ENCODE results near the gene TFF2.

TFF2 gene

DNA sequence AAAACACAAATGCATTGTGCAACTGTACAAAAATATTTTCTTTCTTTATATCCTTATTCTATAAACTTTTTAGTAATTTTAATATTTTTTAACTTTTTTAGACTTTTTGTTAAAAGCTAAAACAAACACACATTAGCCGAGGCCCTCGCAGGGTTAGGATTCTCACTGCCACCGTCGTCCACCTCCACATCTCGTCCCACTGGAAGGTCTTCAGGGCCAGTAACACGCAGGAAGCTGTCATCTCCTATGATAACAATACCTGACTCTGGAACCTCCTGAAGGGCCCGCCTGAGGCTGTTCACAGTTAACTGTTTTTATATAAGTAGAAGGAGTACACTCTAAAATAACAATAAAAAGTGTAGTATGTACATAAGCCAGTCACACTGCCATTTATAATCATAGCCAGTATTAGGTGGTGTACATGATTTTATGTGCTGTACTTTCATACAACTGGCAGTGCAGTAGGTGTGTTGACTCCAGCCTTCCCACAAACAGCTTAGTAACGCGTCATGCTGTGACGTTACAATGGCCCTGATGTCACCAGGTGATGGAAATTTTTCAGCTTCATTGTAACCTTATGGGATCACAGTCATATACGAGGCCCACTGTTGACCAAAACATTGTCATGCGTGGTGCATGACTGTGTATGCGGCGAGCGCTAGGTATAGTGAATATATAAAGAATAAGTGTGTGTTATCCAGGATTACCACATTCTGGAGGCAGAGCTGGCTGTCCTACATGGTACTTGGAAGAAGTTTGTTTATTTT is 8.8 kb downstream of the TFF2 start:
- TF ChIP-seq, protein P1, sequence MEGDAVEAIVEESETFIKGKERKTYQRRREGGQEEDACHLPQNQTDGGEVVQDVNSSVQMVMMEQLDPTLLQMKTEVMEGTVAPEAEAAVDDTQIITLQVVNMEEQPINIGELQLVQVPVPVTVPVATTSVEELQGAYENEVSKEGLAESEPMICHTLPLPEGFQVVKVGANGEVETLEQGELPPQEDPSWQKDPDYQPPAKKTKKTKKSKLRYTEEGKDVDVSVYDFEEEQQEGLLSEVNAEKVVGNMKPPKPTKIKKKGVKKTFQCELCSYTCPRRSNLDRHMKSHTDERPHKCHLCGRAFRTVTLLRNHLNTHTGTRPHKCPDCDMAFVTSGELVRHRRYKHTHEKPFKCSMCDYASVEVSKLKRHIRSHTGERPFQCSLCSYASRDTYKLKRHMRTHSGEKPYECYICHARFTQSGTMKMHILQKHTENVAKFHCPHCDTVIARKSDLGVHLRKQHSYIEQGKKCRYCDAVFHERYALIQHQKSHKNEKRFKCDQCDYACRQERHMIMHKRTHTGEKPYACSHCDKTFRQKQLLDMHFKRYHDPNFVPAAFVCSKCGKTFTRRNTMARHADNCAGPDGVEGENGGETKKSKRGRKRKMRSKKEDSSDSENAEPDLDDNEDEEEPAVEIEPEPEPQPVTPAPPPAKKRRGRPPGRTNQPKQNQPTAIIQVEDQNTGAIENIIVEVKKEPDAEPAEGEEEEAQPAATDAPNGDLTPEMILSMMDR (IDR thresholded peaks at IDR 0.05; ENCODE audit: borderline replicate concordance, insufficient read depth, low read depth, low read length) = no peak
- H3K4me3 ChIP-seq (ENCODE audit: low read depth, low read length) = no peak overlapping the region

DNA sequence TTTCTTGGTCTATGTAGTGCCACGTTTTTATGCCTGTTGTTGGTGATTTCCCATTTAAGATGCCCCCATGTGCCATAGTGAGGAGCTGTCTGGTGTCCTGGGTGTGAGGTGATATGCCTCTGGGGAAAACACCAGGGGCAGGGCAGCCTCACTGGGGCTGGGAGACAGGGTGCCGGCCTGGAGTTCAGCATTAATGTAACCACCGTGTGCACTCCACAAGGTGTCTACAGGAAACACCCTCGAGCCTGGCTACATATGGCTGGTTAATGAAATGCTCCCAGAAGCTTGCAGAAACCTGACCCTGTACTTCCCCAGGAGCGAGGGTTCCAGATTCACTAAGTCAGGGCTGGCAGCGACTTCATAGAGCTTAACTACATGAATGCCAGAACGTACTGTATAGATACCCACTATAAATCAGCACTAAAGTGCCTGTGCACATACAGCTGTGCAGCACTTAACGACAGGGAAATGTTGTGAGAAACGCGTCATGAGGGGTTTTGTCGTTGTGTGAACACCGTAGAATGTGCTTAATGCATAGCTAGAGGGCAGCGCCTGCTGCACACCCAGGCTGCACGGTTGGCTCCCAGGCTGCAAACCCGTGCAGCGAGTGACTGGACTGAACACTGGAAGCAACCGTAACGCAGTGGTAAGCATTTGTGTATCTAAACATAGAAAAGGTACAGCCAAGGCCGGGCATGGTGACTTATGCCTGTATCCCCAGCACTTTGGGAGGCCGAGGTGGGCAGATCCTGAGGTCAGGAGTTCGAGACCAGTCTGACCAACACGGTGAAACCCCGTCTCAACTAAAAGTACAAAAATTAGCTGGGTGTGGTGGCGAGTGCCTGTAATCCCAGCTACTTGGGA is 10.4 kb downstream of the TFF2 start:
- no peak overlapping the region for H3K4me3 ChIP-seq (ENCODE audit: low read depth, low read length)
- TF ChIP-seq, protein P1 (IDR thresholded peaks at IDR 0.05; ENCODE audit: borderline replicate concordance, insufficient read depth, low read depth, low read length) = no peak

DNA sequence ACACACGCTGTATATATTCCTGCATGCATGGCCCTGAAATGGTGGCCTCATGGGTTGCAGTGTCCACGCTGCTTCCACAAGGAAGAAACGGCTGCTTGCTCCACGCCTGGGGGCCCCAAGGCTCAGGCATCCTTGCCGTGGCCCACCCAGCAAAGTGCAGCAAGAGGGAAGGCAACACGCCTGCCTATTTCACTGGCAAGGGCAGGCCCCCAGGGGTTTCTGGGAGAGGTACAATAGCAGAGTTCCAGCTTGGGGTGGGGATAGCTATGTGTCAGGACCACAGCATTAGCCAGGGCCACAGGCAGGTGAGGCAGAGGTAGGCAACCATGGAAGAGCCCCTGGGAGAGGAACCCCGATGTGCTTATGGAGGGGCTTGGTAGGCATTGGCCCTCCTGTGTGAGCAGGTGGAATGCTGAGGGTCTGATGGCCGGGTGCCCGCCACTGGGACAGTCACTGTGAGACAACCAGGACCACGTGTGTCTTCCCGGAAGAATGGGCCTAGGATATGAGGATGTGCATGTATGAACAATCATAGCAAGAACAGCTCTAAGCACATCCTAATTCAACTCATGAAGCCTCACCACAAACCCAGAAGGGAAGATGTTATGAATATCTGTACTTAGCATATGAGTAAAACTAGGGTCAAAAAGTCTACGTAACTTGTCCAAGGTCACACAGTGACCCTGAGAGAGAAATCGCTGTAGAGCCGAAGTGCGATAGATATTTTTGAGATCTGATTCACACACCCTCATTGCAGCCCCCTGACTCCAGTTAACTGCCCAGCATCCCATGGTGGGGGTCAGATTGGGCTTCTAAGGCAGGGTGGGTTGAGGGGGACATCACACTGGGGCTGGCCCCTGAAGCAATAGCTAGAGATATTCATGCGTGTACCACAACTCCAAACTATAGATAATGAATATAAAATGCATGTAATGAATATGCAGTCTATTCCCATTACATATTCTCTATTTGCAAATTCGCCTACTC is 11.8 kb downstream of the TFF2 start:
- H3K4me3 ChIP-seq (ENCODE audit: low read depth, low read length) = no peak overlapping the region
- TF ChIP-seq, protein P1 (IDR thresholded peaks at IDR 0.05; ENCODE audit: borderline replicate concordance, insufficient read depth, low read depth, low read length) = no peak

DNA sequence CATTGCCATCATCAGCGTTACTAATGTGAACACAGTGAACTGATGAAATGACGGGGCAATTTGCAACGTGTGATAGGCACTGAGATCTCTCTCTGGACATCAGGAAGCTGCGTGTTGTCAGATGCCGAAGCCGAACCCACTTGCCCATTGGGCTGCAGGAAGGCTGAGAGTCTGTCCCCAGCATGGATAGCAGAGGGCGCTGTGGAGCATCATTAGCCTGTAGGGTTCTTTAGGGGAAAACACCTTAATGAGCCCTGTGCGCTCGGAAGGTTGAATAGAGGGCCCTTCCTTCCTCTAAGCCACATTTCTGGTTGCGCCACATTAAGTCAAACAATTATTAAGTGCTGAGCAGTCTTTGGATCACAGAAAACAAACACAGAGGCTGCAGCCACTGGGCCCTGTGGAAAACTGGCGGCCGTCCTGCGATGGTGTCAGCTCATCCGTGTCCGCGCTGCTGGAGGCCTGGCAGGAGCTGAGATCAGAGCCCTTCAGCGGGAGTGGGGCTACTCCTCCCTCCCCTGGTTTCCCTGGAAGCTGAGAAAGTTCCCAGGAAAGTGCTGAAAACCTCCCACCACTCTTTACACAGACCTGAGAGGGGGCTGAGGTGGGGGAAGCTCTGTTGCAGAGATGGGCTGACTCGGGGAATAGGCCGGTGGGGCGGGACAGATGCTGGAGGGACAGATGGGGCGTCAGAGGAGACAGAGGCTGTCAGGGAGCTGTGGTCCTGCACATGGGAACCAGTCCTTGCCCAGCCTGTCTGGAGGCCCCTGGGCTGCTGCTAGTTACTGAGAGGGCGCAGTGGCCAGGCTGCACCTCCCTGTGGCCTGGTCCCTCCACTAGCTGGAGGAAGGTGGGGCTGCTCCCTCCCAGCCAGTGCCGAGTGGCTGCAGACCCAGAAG is 12.7 kb downstream of the TFF2 start:
- TF ChIP-seq, protein P1 (IDR thresholded peaks at IDR 0.05; ENCODE audit: borderline replicate concordance, insufficient read depth, low read depth, low read length) = peak; percentile 76
- no peak overlapping the region for H3K4me3 ChIP-seq (ENCODE audit: low read depth, low read length)

DNA sequence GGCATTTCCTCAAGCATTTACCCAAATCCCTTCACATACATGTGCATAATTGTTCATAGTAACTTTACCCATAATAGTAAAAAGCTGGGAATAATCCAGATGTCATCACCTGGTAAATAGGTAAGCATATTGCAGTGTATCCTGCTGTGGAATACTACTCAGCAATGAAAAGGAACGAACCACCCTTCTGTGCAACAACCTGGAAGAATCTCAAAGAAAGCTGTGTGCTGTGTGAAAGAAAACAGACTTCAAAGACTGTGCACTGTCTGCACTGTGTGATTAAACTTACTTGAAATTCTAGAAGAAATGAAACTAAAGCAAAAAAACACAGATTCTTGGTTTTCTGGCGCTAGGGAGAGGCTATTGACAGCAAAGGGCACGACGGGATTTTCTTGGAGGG is 13.5 kb downstream of the TFF2 start:
- no peak overlapping the region for H3K4me3 ChIP-seq (ENCODE audit: low read depth, low read length)
- TF ChIP-seq, protein P1 (IDR thresholded peaks at IDR 0.05; ENCODE audit: borderline replicate concordance, insufficient read depth, low read depth, low read length) = no peak

DNA sequence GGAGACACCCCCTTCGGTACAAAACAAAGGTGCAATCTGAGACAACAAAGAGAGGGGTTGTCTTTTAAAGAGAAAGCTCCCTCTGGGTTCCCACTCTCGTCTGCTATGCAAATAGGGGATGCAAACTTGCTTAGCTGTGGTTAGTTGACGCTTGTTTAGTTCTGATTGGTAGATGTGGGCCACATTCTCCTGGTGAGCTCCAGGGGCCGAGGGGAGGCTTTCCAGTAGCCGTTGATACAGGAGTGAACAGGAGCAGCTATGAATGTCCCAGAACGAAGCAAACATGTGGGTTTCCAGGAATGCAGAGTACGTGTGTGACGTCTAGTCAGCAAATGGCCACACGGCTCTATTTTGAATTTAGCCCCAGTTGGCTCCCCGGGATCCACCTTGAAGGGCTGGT is 14.7 kb downstream of the TFF2 start:
- TF ChIP-seq, protein P1 (IDR thresholded peaks at IDR 0.05; ENCODE audit: borderline replicate concordance, insufficient read depth, low read depth, low read length) = no peak
- no peak overlapping the region for H3K4me3 ChIP-seq (ENCODE audit: low read depth, low read length)

Data from GM12875 (cell line).